IgD-negative memory B cell (primary cell): ENCODE measurements around the gene NRM. TPM values are rescaled to one million over a fixed set of nuclear protein-coding genes. Genes with fewer than 3 reads are reported as not detected.
"Not testable (repeated sequence)": the region's sequence is repeated elsewhere in the genome, so short reads cannot be mapped to it uniquely, and the experiment has no call there.

Experiments
- H3K27ac Mint-ChIP-seq, 3 donors: one replicate each; pipeline ENCODE4 v1.8.0; 2020 to 2022; ENCODE audit warnings: mild to moderate bottlenecking in 3 of 3, mixed read lengths in 3 of 3, moderate library complexity in 1 of 3
- H3K27me3 Mint-ChIP-seq: one replicate; pipeline ENCODE4 v1.8.0; 2021; ENCODE audit warnings: mixed read lengths
- H3K36me3 Mint-ChIP-seq: one replicate; pipeline ENCODE4 v1.8.0; 2020; ENCODE audit warnings: mild to moderate bottlenecking, mixed read lengths
- H3K4me1 Mint-ChIP-seq, 3 donors: one replicate each; pipeline ENCODE4 v1.8.0; 2020 to 2022; ENCODE audit warnings: mixed read lengths in 3 of 3, mild to moderate bottlenecking in 1 of 3
- H3K4me3 Mint-ChIP-seq, 4 donors: one replicate each; pipeline ENCODE4 v1.8.0; 2020 to 2022; ENCODE audit warnings: mild to moderate bottlenecking in 4 of 4, mixed read lengths in 4 of 4, moderate library complexity in 3 of 4
- H3K9me3 Mint-ChIP-seq, 3 donors: one replicate each; pipeline ENCODE4 v1.8.0; 2020 to 2021; ENCODE audit warnings: mixed read lengths in 3 of 3, mild to moderate bottlenecking in 1 of 3
- polyA plus RNA-seq: library from polyadenylated mRNA; unstranded; fragments of 300-500 nt; fragmentation: Illumina TruSeq; gene quantifications from one replicate; pipeline ENCODE4 v1.2.3, GENCODE V29; 2021

NRM gene
- polyA plus RNA-seq, 1 donor from 2014 or later: 56.1 TPM

DNA sequence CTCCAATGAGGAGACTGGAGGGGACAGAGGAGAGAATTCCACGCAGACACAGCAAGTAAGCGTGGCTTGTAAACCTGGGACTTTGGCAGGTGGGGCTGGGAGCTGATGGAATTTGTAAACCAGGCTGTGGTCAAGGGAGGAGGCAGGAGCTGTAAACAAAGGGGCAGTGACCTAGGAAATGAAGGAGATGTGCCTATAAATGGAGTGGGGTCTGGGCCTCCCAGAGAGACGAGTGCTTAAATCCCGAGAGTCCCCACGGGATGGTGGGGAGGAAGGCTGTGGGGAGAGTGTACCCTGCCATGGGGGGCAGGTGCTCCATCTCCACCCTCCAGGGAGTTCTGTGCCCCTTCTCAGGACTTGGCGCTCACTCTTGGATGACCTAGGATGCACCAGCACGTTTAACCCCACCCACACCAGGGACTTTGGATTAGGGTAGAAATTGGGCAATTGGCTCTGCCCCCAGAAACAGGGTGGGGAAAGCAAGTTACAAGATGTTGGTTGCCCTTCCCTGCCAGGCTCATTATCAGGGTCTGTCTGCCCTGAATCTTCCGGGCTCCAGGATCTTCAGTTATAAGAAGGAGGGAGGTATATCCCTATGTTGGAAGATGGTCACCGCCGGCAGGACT is 14.0 kb downstream of the NRM start:
- Mint-ChIP-seq H3K36me3 (peaks cover 9% of the 10 kb centered on the region), H3K27me3 (peaks cover 2% of the 10 kb centered on the region), H3K9me3 (no peaks in the 10 kb centered on the region), H3K27ac (peak overlapping the region; percentile 46 to 71 (median 56)), H3K4me1 (peaks cover 26 to 38% (median 29%) of the 10 kb centered on the region in 3 donors), H3K4me3 (peak overlapping the region in 1 of 4 donors; percentile 68)

DNA sequence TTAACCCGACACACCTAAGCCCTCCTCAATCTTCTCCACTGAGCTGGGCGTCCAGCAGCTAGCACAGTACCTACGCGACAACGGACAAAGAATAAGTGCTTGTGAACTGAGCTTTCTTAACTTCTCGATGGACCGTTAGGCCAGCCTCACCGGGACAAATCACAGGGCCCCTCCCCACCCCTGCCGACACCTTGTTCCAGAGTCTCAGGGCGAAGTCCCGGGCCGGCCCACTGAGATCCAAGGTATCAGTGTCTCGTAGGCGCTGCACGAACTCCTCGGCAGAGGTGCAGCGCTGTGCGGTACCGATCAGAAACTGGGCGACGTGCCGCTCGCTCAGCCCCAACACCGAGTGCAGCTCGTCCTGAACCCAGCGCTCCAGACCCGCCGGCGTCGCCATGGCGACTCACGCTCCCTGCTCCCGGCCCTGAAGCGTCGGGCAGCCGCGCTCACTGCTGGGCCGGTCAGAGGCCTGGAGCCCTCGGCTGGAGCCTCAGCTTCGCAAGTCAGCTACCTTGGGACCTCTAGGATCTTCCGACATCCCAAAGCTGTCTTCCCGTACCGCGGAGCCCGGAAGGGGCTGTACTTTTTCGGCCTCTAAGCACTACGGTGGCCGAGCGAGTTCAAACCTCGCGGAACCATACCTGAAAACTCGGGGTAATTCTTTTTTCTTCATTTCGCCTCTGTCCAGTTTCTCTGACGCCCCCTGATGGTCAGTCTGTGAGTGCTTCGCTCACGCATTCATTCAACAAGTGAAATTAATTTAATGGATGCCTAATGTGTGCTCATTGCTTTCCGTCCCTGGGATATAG is 18.1 kb downstream of the NRM start, which contains the start of gene DHX16:
Gene DHX16, minus strand, starts transcription at position 562 of the 809 bp plus-strand sequence. Its CDS starts 165 bp downstream, at position 397.
- Mint-ChIP-seq H3K36me3 (peaks cover 5% of the 10 kb centered on the region), H3K27me3 (peaks cover 2% of the 10 kb centered on the region), H3K4me3 (peak within 1 kb of the TSS; percentile 83 to 96 (median 93)), H3K27ac (peak within 1 kb of the TSS; percentile 83 to 99 (median 88)), H3K9me3 (no peaks in the 10 kb centered on the region), H3K4me1 (peaks cover 15 to 24% (median 22%) of the 10 kb centered on the region in 3 donors)

- peaks cover 3% of the 10 kb centered on the region for H3K36me3 Mint-ChIP-seq
- H3K27ac Mint-ChIP-seq: peak overlapping the region in 2 of 3 donors; percentile 63 to 64
Observed at GRCh38 chr6:30670760-30671527, 19.8 kb downstream of the NRM start.

GRCh38 chr6:30666300-30666699 is 24.5 kb downstream of the NRM start:
- H3K9me3 Mint-ChIP-seq, H3K27me3 Mint-ChIP-seq, H3K4me3 Mint-ChIP-seq, H3K27ac Mint-ChIP-seq, H3K36me3 Mint-ChIP-seq: not testable (repeated sequence)
- peaks cover 4 to 11% (median 5%) of the 10 kb centered on the region in 3 donors for H3K4me1 Mint-ChIP-seq

More at GRCh38 chr6:30670760-30671527, 19.8 kb downstream of the NRM start:
- H3K4me3 Mint-ChIP-seq: peak overlapping the region; percentile 66 to 84 (median 75)
- no peaks in the 10 kb centered on the region for H3K9me3 Mint-ChIP-seq
- H3K27me3 Mint-ChIP-seq: peaks cover 2% of the 10 kb centered on the region
- H3K4me1 Mint-ChIP-seq: peaks cover 10 to 19% (median 18%) of the 10 kb centered on the region in 3 donors

DNA sequence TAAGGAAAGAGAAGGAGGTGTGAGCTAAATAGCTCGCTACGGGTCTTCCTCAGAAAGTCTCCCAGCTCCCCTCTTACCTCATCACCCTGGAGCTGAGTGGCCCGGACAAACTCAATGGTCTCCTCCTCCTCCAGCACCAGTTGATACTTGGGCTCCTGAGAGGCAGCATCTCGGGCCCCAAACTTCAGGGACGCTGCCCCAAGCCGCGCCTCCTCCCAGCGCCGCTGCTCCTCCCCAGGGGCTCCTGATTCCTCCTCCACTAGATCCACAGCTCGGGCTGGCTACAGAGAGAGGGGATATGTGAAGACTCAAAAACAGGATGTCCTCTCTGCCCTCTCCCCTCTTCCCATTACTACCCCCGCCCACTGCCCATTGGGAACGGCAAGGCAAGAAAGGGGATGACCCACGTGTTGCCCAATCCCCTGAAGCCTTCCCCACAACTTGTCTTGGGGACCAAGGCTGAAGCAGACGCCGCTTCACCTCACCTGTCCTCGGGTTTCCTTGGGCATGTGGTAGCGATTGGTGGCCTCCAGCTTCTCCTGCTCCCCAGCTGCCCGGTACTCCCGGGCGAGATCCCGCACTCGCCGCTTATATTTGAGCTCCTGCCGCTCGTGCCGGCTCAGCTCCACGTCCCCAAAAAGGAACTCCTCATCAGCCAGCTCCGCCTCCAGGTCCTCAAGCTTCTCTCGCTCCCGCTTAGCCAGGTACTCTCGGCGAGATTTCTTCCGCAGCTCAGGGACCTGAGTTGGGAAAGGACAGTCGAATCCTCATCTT is 25.6 kb downstream of the NRM start:
- no peaks in the 10 kb centered on the region for H3K27me3 Mint-ChIP-seq
- H3K9me3 Mint-ChIP-seq: no peaks in the 10 kb centered on the region
- H3K27ac Mint-ChIP-seq: no peak overlapping the region
- H3K4me3 Mint-ChIP-seq: peak overlapping the region in 1 of 4 donors; percentile 12
- H3K4me1 Mint-ChIP-seq: peaks cover 0 to 2% (median under 1%) of the 10 kb centered on the region in 3 donors
- peaks cover 7% of the 10 kb centered on the region for H3K36me3 Mint-ChIP-seq

DNA sequence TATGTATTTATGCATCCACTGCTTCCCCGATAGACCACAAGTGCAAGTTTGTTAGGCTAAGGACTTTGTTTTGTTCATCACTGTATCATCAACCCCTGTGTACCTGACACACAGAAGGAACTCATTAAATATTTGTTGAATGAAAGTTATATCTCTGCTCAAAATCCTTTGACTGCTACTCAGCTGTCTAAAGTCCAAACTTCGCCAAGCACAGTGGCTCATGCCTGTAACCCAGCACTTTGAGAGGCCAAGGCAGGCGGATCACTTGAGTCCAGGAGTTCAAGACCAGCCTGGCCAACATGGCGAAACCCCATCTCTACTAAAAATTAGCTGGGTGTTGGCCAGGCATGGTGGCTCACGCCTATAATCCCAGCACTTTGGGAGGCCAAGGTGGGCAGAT is 32.9 kb downstream of the NRM start:
- not testable (repeated sequence) for H3K36me3 Mint-ChIP-seq, H3K4me3 Mint-ChIP-seq, H3K27me3 Mint-ChIP-seq

GRCh38 chr6:30657454-30657853 is 33.3 kb downstream of the NRM start:
- H3K4me3 Mint-ChIP-seq: no peak overlapping the region
- no peaks in the 10 kb centered on the region for H3K27me3 Mint-ChIP-seq
- H3K9me3 Mint-ChIP-seq: no peaks in the 10 kb centered on the region
- peaks cover 0 to 8% (median 2%) of the 10 kb centered on the region in 3 donors for H3K4me1 Mint-ChIP-seq
- H3K27ac Mint-ChIP-seq: no peak overlapping the region
- peaks cover 8% of the 10 kb centered on the region for H3K36me3 Mint-ChIP-seq

More for the DNA sequence above, 32.9 kb downstream of the NRM start:
- H3K27ac Mint-ChIP-seq, H3K9me3 Mint-ChIP-seq, H3K4me1 Mint-ChIP-seq: not testable (repeated sequence)

- Mint-ChIP-seq H3K27me3 (no peaks in the 10 kb centered on the region), H3K36me3 (peaks cover 7% of the 10 kb centered on the region), H3K4me3 (no peak overlapping the region), H3K27ac (no peak overlapping the region), H3K4me1 (peaks cover 0 to 8% (median 2%) of the 10 kb centered on the region in 3 donors), H3K9me3 (no peaks in the 10 kb centered on the region)
Observed at GRCh38 chr6:30656513-30656912, 34.3 kb downstream of the NRM start.

DNA sequence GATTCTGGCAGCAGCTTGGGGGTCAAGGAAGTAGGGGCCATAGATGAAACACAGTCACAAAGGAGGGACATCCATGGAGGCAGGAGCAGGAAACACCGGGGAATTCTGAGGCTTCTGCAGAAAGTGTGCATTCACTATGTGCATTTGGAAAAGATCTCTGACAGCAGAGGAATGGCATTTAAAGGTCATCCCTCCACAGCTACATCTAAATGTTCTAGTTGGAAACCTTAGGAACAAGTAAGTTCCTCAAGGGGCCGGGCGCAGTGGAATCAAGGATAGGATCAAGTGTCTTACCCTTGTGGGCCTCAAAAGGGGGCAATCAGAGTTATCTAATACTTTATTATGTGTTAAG is 35.1 kb downstream of the NRM start:
- H3K4me1 Mint-ChIP-seq: peaks cover 2 to 8% (median 6%) of the 10 kb centered on the region in 3 donors
- H3K4me3 Mint-ChIP-seq: no peak overlapping the region
- no peaks in the 10 kb centered on the region for H3K9me3 Mint-ChIP-seq
- no peaks in the 10 kb centered on the region for H3K27me3 Mint-ChIP-seq
- H3K27ac Mint-ChIP-seq: no peak overlapping the region
- H3K36me3 Mint-ChIP-seq: peaks cover 5% of the 10 kb centered on the region

DNA sequence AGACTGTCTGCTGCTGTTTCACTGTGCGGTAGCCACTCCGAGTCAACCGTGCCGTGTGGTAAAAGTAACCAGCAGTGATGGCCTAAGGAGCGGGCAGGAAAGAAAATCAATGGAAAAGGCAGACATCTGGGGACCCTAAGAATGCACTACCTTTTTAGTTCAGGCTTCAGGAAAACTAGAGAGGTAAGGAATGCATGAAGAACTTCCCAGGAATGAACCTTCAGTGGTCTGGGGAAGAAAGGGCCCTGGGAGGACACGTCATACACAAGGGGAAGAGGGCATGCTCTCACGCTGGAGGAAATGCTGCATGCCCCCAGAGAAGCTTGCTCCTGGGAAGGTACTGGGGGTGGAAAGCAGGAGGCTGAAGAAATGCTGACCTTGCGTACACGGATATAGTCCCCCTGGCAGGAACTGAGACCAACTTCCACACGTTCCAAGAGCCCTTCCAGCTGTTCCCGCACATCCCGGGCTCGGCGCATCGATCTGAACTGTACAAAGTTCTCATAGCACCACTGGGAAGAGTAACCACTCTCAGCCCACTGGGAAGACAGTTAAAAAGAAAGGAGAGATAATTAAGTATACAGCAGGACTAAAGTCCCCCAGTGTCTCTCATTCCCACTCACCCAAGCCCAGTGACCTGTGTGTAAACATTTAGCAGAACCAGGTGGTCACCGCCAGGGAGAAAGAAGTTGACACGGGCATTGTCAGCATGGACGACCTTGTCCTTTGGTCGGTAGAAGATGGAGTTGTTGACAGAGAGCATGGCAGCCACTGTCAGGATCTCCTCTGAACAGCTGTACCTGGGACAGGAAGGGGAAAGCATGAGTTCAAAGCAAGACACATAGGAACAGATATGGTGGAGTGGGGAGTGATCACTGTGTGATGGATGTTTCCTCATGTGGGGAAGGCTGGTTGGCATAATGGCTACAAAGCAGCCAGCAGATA is 35.7 kb downstream of the NRM start:
- H3K4me3 Mint-ChIP-seq: no peak overlapping the region
- no peaks in the 10 kb centered on the region for H3K27me3 Mint-ChIP-seq
- peaks cover 4% of the 10 kb centered on the region for H3K36me3 Mint-ChIP-seq
- H3K4me1 Mint-ChIP-seq: peaks cover 2 to 8% (median 6%) of the 10 kb centered on the region in 3 donors
- H3K9me3 Mint-ChIP-seq: no peaks in the 10 kb centered on the region
- no peak overlapping the region for H3K27ac Mint-ChIP-seq

DNA sequence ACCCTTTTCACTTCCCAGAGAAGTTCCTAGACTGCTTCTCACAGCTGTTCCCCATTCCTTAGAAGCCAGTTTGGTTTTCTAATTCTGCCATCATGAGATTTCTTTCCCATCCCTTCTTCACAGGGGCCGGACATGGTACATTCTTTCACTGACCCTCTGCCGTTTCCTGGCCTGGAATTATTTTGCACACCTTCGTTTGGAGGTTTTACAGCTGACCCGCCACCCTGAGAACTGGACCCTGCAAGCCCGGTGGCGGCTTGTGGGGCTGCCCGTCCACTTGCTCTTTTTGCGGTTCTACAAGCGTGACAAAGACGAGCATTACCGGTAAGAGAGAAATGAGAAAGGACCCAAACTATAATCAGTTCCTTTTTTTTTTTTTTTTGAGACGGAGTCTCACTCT is 39.6 kb downstream of the NRM start:
- Mint-ChIP-seq H3K9me3 (no peaks in the 10 kb centered on the region), H3K27ac (peak overlapping the region in 2 of 3 donors; percentile 76 to 83), H3K4me1 (peaks cover 7 to 13% (median 13%) of the 10 kb centered on the region in 3 donors), H3K27me3 (no peaks in the 10 kb centered on the region), H3K36me3 (no peaks in the 10 kb centered on the region), H3K4me3 (peak overlapping the region in 1 of 4 donors; percentile 70)

- H3K4me3 Mint-ChIP-seq: peak overlapping the region; percentile 86 to 95 (median 92)
- H3K27ac Mint-ChIP-seq: peak overlapping the region; percentile 75 to 97 (median 95)
- no peaks in the 10 kb centered on the region for H3K27me3 Mint-ChIP-seq
- H3K9me3 Mint-ChIP-seq: no peaks in the 10 kb centered on the region
- H3K4me1 Mint-ChIP-seq: peaks cover 6 to 18% (median 9%) of the 10 kb centered on the region in 3 donors
- no peaks in the 10 kb centered on the region for H3K36me3 Mint-ChIP-seq
Observed at GRCh38 chr6:30647242-30648116, 43.3 kb downstream of the NRM start.
